Activated T-cell treated with anti-CD3 and anti-CD28 coated beads, Interleukin-2, amount 50 U/mL, for 24 hours (primary cell): ENCODE results near the gene ELMO1.
A peak's percentile ranks its signal among the peaks of the same experiment; 100 is the strongest.

Experiments used
- DNase-seq: peaks from one replicate; pipeline ENCODE4 v3.0.0-alpha.2; 2020
- H3K27ac Mint-ChIP-seq: 2 replicates; pipeline ENCODE4 v1.8.0; 2020; ENCODE audit warnings: mild to moderate bottlenecking, mixed read lengths
- H3K27me3 Mint-ChIP-seq: 2 replicates; pipeline ENCODE4 v1.8.0; 2020; ENCODE audit warnings: mixed read lengths
- H3K36me3 Mint-ChIP-seq: 2 replicates; pipeline ENCODE4 v1.8.0; 2020; ENCODE audit warnings: low read depth, mixed read lengths
- H3K4me1 Mint-ChIP-seq: 2 replicates; pipeline ENCODE4 v1.8.0; 2020; ENCODE audit warnings: low read depth, mixed read lengths
- H3K4me3 Mint-ChIP-seq: 2 replicates; pipeline ENCODE4 v1.8.0; 2020; ENCODE audit warnings: mild to moderate bottlenecking, moderate library complexity, mixed read lengths
- H3K9me3 Mint-ChIP-seq: 2 replicates; pipeline ENCODE4 v1.8.0; 2020; ENCODE audit warnings: mixed read lengths

The ELMO1 gene

GRCh38 chr7:37391791-37392672 is 56.6 kb downstream of the ELMO1 start:
- DNase-seq, result no peak
- H3K36me3 Mint-ChIP-seq, result peaks cover 13% of the 10 kb centered on the region
- H3K27me3 Mint-ChIP-seq, result no peaks in the 10 kb centered on the region
- H3K27ac Mint-ChIP-seq, result no peak overlapping the region
- no peaks in the 10 kb centered on the region for H3K9me3 Mint-ChIP-seq
- H3K4me3 Mint-ChIP-seq, result no peak overlapping the region
- peaks cover 69% of the 10 kb centered on the region for H3K4me1 Mint-ChIP-seq

GRCh38 chr7:37390114-37390513 is 58.5 kb downstream of the ELMO1 start:
- Mint-ChIP-seq H3K27ac (no peak overlapping the region), H3K4me1 (peaks cover 68% of the 10 kb centered on the region), H3K9me3 (no peaks in the 10 kb centered on the region)

GRCh38 chr7:37388811-37389210 is 59.9 kb downstream of the ELMO1 start:
- H3K4me1 Mint-ChIP-seq, result peaks cover 60% of the 10 kb centered on the region
- H3K27me3 Mint-ChIP-seq, result no peaks in the 10 kb centered on the region
- no peaks in the 10 kb centered on the region for H3K9me3 Mint-ChIP-seq
- no peak for DNase-seq
- H3K36me3 Mint-ChIP-seq, result peaks cover 13% of the 10 kb centered on the region
- no peak overlapping the region for H3K27ac Mint-ChIP-seq
- H3K4me3 Mint-ChIP-seq, result no peak overlapping the region

More at GRCh38 chr7:37390114-37390513, 58.5 kb downstream of the ELMO1 start:
- Mint-ChIP-seq H3K36me3 (peaks cover 18% of the 10 kb centered on the region), H3K4me3 (no peak overlapping the region), H3K27me3 (no peaks in the 10 kb centered on the region)
- DNase-seq, result no peak

GRCh38 chr7:37385787-37386186 is 62.9 kb downstream of the ELMO1 start:
- no peak overlapping the region for H3K4me3 Mint-ChIP-seq
- H3K27me3 Mint-ChIP-seq, result no peaks in the 10 kb centered on the region
- H3K36me3 Mint-ChIP-seq, result peaks cover 18% of the 10 kb centered on the region
- peak overlapping the region; percentile 26 for H3K27ac Mint-ChIP-seq
- no peaks in the 10 kb centered on the region for H3K9me3 Mint-ChIP-seq
- H3K4me1 Mint-ChIP-seq, result peaks cover 52% of the 10 kb centered on the region
- DNase-seq, result no peak

DNA sequence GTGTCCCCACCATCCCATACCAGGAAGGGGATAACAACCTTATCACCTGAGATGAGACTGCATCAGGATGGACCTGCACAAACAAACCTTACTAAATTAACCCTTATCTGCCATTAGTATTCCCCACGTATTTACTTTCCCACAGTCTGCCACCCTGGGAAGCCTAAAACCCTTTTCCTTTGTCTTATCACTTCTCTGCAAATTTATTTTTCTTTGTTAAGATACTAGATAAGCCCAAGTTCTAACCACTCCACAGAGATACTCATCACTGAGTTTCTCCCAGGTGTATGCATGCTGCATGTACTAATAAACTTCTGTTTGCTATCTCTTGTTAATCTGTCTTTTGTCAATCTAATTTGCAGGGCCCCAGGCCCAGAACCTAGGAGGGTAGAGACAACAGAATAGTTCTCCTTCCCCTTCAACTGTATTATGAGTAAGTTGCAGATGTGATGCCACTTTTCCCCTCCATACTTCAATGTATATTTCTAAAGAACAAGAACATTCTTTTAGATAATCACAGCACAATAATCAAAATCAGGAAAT is 66.0 kb downstream of the ELMO1 start:
- no peak overlapping the region for H3K4me3 Mint-ChIP-seq
- H3K4me1 Mint-ChIP-seq, result peaks cover 55% of the 10 kb centered on the region
- no peak for DNase-seq
- H3K36me3 Mint-ChIP-seq, result peaks cover 40% of the 10 kb centered on the region
- no peaks in the 10 kb centered on the region for H3K27me3 Mint-ChIP-seq
- H3K9me3 Mint-ChIP-seq, result peaks cover 5% of the 10 kb centered on the region
- no peak overlapping the region for H3K27ac Mint-ChIP-seq

DNA sequence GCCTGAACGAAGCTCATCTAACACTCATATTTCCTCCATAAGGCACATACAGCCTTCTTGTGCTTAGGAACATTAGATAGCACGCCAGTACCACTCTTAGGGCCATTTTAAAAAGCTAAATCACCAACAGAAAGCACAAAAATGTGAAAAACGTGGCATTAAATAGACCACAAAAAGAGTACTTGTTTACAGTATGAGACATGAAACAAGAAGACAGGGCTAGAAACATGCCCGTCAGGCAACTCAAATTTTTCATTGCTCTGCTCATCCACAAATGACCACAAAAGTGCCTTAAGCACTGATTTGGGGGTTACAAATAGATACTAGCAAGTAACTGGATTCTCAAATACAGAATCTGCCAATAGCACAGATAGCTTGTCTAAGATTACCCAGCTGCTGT is 67.8 kb downstream of the ELMO1 start:
- Mint-ChIP-seq H3K27me3 (no peaks in the 10 kb centered on the region), H3K9me3 (peaks cover 16% of the 10 kb centered on the region), H3K4me3 (no peak overlapping the region), H3K4me1 (peaks cover 63% of the 10 kb centered on the region), H3K27ac (no peak overlapping the region), H3K36me3 (peaks cover 52% of the 10 kb centered on the region)
- DNase-seq, result no peak

DNA sequence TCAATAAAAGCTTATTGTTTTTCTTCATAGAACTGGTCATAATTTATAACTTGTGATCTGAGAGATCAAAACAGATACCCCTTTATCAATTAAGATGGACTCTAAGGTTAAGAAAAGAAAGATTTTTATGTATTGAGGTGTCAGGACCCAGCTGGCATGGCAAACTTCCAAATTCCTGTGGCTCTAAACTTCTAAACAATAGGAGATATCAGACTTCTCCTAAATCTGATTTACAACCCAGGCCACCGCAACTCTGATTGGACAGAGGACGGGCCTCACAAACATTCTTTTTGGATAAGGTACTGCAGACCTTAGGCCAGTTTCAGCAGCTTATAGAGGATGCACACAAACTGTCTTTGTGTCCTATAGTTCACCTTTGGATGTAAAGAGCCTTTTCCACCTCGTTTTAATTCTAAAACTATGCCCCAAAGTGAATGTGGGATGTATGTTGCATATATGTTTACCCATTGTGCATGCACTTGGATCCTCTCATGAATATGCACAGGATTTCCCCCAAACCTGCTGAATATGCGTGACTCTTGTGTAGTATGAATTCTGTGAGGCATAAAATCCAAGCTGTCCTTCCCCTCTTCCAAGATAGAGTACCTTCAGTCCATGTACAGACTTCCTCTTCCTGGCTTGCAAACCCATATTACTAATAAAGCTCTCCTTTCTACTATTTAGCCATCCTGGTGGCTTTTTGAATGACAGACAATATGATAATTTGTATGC is 69.0 kb downstream of the ELMO1 start:
- H3K4me1 Mint-ChIP-seq, result peaks cover 66% of the 10 kb centered on the region
- H3K27me3 Mint-ChIP-seq, result no peaks in the 10 kb centered on the region
- no peak for DNase-seq
- no peak overlapping the region for H3K4me3 Mint-ChIP-seq
- peaks cover 16% of the 10 kb centered on the region for H3K9me3 Mint-ChIP-seq
- peaks cover 63% of the 10 kb centered on the region for H3K36me3 Mint-ChIP-seq
- no peak overlapping the region for H3K27ac Mint-ChIP-seq

- peaks cover 16% of the 10 kb centered on the region for H3K9me3 Mint-ChIP-seq
- H3K4me1 Mint-ChIP-seq, result peaks cover 66% of the 10 kb centered on the region
- DNase-seq, result no peak
- H3K27me3 Mint-ChIP-seq, result no peaks in the 10 kb centered on the region
- H3K4me3 Mint-ChIP-seq, result peak overlapping the region; percentile 5
- H3K36me3 Mint-ChIP-seq, result peaks cover 68% of the 10 kb centered on the region
- peak overlapping the region; percentile 90 for H3K27ac Mint-ChIP-seq
Observed at GRCh38 chr7:37377231-37377630, 71.4 kb downstream of the ELMO1 start.

GRCh38 chr7:37376386-37376785 is 72.3 kb downstream of the ELMO1 start:
- peak overlapping the region; percentile 1 for H3K4me3 Mint-ChIP-seq
- no peak for DNase-seq
- H3K27me3 Mint-ChIP-seq, result no peaks in the 10 kb centered on the region
- peaks cover 73% of the 10 kb centered on the region for H3K4me1 Mint-ChIP-seq
- H3K36me3 Mint-ChIP-seq, result peaks cover 72% of the 10 kb centered on the region
- H3K27ac Mint-ChIP-seq, result peak overlapping the region; percentile 90
- H3K9me3 Mint-ChIP-seq, result peaks cover 16% of the 10 kb centered on the region

- H3K27me3 Mint-ChIP-seq, result no peaks in the 10 kb centered on the region
- H3K4me3 Mint-ChIP-seq, result no peak overlapping the region
- H3K36me3 Mint-ChIP-seq, result peaks cover 52% of the 10 kb centered on the region
- peaks cover 12% of the 10 kb centered on the region for H3K9me3 Mint-ChIP-seq
- DNase-seq, result no peak
- peaks cover 73% of the 10 kb centered on the region for H3K4me1 Mint-ChIP-seq
- H3K27ac Mint-ChIP-seq, result peak overlapping the region; percentile 14
Observed at GRCh38 chr7:37372750-37373149, 75.9 kb downstream of the ELMO1 start.

GRCh38 chr7:37371755-37372154 is 76.9 kb downstream of the ELMO1 start:
- Mint-ChIP-seq H3K27me3 (no peaks in the 10 kb centered on the region), H3K36me3 (peaks cover 45% of the 10 kb centered on the region), H3K4me3 (peak overlapping the region; percentile 28), H3K27ac (peak overlapping the region; percentile 80), H3K4me1 (peaks cover 72% of the 10 kb centered on the region), H3K9me3 (peaks cover 7% of the 10 kb centered on the region)
- no peak for DNase-seq

GRCh38 chr7:37369906-37370305 is 78.8 kb downstream of the ELMO1 start:
- H3K4me1 Mint-ChIP-seq, result peaks cover 71% of the 10 kb centered on the region
- H3K36me3 Mint-ChIP-seq, result peaks cover 30% of the 10 kb centered on the region
- DNase-seq, result no peak
- H3K27me3 Mint-ChIP-seq, result no peaks in the 10 kb centered on the region
- no peak overlapping the region for H3K4me3 Mint-ChIP-seq
- peaks cover 2% of the 10 kb centered on the region for H3K9me3 Mint-ChIP-seq
- H3K27ac Mint-ChIP-seq, result no peak overlapping the region

DNA sequence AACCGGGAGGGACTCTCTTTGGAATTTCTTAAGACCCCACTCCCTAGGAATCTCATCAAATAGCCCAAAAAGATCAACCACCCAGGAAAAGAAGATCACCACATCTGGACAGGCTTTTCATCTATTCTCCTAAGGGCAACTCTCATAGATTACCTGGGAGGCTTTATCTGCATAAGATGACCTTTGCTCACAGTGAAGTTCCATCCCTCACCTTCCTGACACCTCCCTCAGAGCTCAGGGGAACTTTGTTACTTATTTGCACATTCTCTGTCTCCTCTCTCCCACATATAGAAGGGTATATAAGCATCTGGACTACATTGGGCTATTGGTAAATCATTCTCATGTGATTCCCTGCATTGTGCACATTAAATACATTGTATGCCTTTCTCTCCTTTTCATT is 80.1 kb downstream of the ELMO1 start:
- Mint-ChIP-seq H3K27ac (no peak overlapping the region), H3K4me3 (no peak overlapping the region), H3K36me3 (peaks cover 28% of the 10 kb centered on the region), H3K27me3 (no peaks in the 10 kb centered on the region), H3K4me1 (peaks cover 85% of the 10 kb centered on the region), H3K9me3 (peaks cover 2% of the 10 kb centered on the region)
- DNase-seq, result no peak

- Mint-ChIP-seq H3K9me3 (peaks cover 8% of the 10 kb centered on the region), H3K4me1 (peaks cover 88% of the 10 kb centered on the region), H3K27me3 (no peaks in the 10 kb centered on the region), H3K36me3 (peaks cover 24% of the 10 kb centered on the region), H3K27ac (no peak overlapping the region), H3K4me3 (no peak overlapping the region)
- no peak for DNase-seq
Observed at GRCh38 chr7:37367010-37367409, 81.7 kb downstream of the ELMO1 start.

DNA sequence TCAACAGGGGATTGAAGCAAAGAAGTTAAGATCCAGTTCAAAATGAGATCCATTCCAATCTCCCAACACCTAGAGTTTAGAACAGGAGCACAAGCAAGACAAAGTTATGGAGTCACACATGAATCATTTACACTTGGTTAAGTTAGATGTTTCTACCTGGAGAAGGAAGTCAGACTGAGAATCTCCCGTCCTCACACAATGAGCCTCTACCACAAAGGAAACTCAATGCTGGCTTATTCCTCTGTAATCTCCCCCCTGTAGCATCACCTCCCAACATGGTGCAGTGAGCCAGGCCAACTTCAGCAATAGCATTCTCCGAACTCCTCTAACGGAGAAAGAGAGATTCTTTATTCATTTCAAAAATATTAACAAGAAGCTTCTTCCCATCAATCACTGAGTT is 82.2 kb downstream of the ELMO1 start:
- Mint-ChIP-seq H3K27me3 (no peaks in the 10 kb centered on the region), H3K4me1 (peaks cover 87% of the 10 kb centered on the region), H3K27ac (peak overlapping the region; percentile 67), H3K9me3 (peaks cover 8% of the 10 kb centered on the region), H3K36me3 (peaks cover 23% of the 10 kb centered on the region), H3K4me3 (no peak overlapping the region)
- no peak for DNase-seq
